GM21447 (cell line): Measurements from ENCODE around the gene AASS.
A peak's percentile ranks its signal among the peaks of the same experiment; 100 is the strongest.

Experiments used
- ATAC-seq: cut with Tn5 transposase; IDR thresholded peaks from one replicate; pipeline ENCODE4 v1.9.1; 2021; ENCODE audit not compliant: unreplicated experiment

The AASS gene

DNA sequence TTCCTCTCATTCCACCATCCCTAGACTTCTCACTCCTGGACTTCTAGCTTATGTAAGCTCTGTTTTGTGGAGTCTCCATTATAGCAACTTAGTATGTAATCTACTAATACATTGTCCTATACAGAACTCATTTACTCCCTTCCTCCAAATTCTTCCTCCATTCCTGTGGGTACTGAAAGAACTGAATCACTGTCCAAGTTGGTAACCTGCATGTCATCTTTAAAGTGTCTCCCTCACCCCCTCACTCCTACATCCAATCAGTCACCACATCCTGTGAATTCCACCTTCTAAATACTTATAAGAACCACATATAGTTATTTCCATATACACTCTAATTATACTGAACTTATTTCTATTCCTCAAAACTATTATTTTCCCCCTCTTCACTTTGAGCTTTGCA is 20.3 kb downstream of the AASS start:
- ATAC-seq, result no peak

DNA sequence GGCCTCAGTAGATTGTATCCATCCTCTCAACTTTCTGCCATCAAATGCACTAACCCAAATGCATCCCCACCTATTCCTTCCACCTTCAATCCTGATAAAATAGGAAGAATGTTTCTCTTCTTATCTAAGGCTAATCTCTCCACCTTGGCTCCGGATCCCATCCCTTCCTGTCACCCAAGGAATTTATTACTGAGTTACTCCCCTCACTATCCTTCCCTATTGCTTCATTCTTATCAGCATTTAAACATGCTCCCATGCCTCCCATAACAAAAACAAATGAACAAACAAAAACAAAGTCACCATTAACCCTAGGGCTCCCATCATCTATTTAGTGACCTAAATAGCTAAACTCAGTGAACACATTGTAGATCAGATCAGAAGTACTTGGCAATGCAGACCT is 25.3 kb downstream of the AASS start:
- ATAC-seq, result no peak

DNA sequence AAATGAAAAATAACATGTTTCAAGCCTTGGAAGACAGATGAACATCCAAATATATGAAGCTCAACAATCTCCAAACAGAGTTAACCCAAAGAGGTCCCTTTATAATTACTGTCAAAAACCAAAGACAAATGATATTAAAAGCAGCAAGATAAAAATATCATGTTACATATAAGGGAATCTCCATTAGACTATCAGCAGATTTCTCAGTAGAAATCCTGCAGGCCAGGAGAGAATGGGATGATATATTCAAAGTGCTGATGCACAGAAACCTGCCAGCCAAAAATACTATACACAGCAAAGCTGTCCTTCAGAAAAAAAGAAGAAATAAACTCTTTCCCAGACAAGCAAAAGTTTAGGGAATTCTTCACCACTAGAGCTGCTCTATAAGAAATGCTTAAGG is 41.0 kb downstream of the AASS start:
- no peak for ATAC-seq

DNA sequence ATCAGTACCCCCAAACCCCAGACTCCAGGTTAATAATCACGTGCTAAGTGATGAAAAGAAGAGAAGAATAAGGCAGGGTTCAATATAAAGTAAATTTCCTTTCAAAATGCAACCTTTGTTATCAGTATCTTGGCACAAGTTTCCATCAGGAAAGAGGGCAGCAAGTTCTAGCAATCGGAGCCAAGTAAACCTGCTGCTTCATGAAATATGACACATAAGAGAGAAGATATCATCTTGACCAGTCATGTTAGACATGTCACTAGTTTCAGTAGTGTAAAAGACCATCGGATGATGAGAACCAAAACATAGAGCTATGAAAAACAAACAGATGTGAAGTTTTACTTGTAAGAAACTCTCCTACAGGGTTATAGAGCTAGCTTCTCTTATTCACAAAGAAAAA is 44.0 kb downstream of the AASS start:
- no peak for ATAC-seq

DNA sequence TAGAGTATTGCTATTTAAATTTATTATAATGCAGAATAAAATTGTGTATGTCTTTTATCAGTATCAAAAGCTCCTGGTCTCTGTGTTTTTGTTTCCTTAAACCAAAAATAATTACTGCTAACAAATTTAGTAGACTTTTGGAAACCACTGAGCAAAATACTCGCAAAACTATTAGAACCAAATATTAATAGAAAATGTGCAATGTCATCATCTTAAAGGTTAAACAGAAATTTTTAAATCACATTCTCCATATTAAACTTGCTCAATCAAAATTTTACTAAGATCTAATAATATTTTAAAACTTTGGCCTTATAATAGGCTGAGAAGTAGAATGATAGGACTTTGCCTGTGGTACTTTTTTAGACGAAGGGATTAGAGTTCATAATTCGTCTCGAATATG is 48.4 kb downstream of the AASS start:
- no peak for ATAC-seq

DNA sequence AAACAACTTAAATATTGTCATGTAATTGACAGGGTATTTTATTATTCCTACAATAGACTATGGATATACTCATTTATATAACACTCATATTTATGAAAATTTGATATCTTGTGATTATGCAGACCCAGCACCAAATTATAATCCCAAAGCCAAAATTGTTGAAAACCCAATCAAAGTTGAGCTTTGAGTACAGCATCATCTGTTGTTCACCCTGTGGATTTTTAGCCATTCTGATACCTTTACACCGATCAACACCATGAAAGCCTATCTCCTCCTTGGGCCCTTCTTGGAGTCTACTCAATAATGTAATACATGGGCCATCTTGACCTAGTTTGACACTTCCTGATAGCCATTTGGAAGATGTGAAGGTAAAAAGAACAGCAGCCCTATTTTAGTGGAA is 49.5 kb downstream of the AASS start:
- no peak for ATAC-seq

DNA sequence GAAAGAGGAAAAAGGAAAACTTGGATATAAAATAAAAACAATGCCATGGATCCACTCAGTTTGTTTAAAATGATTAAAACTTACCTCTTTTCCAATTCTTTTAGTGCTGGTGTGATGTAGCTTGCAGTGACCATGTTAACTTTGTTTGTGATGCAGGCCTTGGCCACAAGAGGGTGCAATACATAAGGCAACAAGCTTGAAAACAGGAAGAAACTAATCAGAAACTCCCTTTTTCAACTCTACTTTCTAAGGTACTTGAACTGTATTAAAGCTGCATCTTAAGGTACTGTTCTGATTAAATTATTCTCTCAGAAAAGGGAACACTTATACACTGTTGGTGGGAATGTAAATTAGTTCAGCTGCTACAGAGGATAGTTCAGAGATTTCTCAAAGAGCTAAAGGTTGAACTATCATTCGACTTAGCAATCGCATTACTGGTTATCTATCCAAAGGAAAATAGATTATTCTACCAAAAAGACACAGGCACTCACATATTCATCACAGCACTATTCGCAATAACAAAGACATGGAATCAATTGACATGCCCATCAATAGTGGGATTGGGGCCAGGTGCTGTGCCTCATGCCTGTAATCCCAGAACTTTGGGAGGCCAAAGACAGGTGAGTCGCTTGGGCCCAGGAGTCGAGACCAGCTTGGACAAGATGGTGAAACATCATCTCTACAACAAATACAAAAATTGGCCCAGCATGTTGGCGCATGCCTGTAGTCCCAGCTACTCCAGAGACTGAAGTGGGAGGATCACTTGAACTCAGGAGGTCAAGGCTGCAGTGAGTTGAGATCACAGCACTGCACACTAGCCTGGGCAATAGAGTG is 50.9 kb downstream of the AASS start:
- peak; percentile 93 for ATAC-seq

DNA sequence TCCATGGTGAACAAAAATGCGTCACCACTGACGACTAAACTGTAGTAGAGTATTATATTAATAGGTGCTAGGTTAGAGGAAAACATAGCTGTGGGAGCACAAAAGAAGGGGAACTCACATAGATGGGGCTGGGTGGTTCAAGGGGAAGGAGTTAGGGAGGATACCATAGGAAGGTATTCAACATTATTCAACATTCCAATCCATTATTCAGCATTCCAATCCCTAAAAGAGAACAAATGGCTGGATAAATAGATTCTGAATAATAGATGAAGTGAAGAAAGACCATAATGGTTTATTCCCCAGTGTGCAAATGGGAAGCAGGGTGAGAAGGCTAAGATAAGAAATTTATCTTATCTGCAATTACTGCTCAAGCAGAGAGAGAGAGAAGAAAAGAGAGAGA is 61.4 kb downstream of the AASS start:
- ATAC-seq, result no peak

DNA sequence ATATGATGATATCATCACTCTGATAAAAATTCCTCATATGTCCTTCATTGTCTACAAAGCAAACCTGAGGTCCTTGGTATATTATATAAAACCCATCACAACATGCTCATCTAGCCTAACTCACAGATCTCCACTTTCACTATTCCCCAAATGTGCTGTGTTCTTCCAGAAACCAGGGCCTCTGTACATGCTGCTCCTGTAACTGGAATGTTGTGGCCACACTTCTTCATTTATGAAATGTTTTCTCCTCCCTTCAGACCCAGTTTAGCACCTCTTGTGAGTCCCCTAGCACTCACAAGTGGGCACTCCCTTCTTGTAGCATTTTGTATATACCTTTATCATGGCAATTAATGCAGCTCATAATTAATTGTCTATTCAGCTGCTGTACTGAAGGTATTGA is 61.9 kb downstream of the AASS start:
- no peak for ATAC-seq

DNA sequence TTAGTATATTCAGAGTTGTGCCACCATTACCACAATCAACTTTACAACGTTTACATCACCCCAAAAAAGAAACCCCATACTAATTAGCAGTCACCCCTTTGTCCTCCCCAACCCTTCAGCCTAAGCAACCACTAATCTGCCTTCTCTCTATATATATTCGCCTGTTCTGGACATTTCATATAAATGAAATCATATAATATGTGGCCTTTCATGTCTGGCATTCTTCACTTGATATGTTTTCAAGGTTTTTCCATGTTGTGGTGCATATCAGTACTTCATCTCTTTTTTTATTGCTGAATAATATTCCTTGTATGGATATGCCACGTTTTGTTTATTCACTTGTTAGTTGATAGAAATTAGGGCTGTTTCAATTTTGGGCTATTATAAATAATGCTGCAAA is 70.4 kb downstream of the AASS start:
- no peak for ATAC-seq

DNA sequence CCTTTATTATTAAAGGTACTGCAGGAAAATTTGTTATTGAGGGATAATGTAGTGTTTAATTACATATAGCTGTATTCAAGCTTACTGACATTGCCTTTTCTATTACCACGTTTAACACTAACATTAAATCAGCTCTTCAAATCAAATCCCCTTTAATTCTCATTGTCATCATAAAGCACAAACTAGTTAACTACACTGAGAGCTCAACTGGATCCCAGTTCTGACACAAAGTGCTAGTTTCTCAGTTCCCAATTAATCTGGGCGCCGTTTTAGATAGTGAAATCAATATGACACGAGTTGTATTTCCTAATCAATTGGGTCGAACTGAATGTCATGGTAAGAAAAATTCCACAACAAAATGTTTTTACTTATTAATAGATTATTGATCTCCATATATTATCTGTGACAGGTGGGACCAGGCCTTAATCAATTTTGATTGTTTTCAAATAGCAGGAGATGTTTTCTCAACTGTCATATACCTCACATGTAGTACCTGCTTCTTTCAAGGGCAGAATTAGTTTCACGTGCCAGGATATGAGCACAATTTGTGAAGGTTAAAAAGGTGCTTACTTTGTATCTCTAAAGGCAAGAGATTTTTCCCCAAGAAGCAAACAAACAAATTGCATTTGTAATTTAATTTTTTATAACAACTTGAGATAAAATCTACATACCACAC is 71.0 kb downstream of the AASS start:
- ATAC-seq, result no peak

DNA sequence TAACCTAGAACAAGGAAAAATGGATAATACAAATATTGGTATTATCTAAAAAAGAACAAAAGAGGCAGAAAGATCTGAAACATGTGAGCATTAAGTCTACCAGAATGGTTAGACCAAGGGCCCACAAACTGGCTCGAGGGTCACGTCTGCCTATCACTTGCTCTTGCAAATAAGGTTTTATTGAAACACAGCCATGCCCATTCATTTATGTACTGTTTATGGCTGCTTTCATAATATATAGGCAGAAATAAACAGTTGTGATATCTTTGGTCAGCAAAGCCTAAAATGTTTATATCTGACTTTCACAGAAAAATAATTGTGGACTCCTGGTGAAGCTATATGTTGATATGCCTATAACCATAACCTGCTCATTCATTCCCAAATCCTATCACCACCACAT is 71.8 kb downstream of the AASS start:
- ATAC-seq, result no peak

DNA sequence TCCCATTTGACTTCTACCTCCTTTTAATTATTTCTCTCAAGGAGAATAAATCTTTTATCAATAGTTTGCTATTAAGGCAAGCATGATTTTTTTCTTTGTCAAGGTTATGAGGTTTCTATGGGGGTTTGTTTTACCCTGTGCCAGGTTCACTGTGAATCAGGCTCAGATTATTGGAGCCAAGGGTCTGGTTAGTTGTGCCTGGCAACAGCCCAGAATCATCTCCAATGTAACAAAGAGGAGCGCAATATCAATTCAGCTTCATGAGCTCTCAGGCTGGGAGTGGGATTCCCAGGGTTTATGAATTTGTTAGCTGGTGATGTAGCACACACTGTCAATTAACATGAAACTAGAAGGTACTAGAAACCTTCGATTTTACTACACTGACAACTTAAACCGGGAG is 73.2 kb downstream of the AASS start:
- no peak for ATAC-seq

DNA sequence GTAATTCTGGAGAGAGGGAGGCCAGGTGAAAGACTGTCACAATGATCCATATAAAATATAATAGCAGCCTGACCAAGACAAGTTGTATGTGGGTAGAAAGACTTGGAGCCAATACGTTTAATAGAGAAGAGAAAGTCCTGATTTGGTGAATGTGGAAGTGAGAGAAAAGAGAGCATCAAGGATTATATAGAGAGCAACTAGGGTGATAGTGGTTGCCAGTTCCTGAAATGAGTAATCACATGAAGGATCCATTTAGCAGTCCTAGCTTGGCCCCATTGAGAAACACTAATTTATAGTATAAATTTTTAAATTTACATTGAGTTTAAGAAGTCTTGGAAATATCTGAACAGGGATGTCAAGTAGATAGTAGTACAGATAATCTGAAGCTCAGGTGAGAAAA is 74.0 kb downstream of the AASS start:
- ATAC-seq, result no peak

DNA sequence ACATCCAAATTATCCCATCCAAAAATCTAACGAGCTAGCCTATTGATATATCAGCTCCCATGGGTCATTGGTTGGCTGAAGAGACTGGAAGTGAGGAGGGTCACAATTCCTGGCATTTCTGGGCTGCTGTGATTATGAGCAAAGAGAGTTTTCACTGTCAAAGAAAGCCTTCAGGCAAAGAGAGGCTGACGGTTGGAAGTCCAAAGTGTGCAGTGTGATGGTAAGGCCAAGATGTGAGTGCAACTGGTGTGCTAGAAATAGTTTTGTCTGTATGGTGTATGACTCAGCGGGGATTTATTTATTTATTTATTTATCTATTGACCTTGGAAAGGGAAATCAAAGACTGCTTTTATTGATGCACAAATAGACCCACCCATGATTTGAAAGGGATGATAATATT is 75.0 kb downstream of the AASS start:
- ATAC-seq, result no peak

DNA sequence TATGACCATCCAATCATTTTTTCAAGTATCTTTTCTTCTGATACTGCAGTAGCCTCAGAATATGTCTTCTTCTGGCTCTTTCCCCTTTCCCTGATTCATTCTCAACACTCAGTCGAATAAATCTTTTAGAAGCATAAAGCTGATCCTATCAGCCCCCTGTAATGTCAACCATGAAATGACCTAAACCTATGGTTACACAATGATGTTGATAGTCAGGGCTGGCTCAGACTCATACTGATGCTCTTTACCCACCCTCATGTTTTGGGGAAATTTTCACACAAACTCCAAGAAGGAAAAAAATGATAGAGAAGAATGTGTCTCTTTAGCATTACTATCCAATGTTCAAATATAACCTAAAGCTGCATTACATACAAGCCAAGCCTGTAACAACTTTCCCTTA is 76.0 kb downstream of the AASS start:
- ATAC-seq, result no peak

DNA sequence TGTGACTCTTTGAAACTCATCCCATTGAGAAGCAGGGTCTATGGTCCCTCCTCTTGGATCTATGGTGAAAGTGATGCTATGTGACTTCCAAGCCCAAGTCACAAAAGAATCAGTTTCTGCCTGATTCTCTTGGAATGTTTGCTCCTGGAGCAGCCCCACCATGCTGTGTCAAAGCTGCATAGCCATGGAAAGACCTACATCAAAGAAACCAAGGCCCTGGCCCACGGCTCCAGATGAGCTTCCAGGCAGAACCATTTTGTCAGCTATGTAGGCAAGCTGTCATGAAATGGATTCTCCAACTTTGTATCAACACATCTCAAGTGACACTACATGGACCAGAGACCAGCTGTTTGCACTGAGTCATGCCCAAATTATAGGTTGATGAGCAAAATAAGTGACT is 77.0 kb downstream of the AASS start:
- no peak for ATAC-seq

DNA sequence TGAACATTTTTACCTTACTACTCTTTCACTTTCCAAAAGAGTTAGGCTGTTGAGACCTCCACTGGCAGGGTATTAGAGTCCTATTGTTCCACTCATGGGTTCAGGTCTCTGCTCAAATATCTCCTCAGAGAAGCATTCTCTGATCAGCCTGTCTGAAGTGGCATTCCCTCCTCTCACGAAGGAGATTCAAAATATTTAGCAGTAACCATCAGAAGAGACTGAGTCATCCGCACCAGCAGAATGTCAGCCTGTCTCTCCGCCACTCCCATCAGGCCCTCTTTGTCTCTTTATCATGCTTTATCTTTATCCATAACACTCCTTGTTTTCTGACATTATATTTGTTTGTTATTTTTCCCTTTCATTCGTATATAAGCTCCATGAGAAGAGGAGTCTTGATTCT is 79.1 kb downstream of the AASS start:
- ATAC-seq, result no peak

DNA sequence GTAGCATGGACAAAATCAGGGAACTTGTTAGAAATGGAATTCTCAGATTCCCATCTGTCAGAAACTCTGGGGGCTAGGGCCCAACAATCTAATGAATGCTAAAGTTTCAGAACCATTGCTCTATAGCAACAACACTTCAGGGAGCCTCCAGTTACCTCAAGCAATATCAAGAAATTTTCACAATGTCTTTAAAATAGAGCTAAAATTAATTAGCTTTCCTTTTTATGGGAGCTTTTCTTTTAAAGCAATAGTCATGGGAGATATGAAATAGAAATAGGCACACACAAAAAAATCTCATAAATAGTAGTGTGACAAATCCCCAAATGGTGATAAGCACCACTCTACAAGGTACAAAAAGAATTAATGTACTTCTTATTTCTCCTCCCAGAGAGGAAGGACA is 80.9 kb downstream of the AASS start:
- ATAC-seq, result no peak

DNA sequence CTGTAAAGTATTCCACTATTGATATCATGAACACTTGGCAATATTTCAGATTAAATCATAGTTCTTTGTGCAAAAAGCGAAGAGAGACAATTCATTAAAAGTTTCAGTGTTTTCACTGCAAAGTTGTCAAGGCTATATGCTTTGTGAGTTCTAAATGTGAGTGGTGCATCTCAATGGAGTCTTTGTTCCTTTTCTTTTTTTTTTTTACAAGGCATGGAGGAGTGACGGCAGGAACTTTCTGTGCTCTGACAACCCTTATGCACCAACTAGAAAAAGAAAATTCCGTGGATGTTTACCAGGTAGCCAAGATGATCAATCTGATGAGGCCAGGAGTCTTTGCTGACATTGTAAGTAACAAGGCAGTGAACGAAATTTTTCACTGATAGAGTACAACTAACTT is 84.5 kb downstream of the AASS start:
- ATAC-seq, result no peak

DNA sequence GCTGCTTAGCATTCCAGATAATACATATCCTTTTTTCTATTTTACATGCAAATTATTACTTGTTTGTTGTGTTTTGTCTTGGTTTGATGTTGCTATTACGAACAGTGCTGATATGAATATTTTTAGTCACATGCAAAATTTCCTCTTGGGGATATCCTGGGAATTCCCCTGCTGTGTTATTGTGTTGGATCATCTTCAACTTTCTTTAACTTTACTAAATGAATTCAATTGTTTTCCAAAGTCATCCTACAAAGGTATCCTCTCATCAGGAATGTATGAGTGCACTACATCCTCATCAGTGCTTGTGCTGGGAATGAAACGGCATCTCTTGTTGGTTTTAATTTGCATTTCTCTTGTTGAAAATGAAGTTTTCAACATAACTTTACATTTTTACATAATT is 87.1 kb downstream of the AASS start:
- ATAC-seq, result no peak

DNA sequence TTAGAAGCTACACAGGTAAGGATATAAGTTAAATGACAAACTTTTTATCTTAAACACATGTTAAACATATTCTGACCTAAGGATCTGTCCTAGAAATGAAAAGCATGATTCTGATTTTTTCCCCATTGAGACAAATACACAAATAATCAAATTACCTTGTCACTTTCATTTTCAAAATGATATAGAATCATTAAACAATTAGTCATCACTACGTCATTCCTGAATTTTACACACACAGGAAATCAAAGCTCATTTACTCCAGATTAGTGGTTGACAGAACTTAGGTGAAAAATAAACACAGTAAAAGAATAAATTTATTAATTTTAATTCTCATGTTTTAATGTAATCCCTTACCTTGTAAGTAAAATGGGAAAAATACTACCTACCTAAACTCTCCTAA is 89.0 kb downstream of the AASS start:
- no peak for ATAC-seq

DNA sequence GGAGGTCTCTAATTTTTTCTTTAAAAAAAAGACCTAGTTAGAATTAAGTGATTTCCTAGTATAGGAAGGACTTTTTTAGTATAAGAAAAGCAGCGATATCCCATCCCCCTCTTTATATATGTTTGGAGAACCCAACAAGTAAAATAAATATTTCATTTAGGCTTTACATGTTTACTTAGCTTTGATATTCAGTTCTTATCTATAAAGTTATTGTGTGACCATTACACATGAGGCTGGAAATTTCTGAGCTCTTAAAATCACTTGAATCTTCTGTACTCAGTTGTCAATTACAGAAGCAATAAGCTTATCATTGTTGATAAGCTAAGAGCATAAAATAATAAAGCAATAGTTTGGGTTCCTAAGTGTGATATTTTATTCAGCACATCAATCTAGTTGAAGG is 89.7 kb downstream of the AASS start:
- no peak for ATAC-seq
